NCI-H446 (cell line): Measurements from ENCODE around the gene GOLT1A.

ENCODE experiments used
- DNase-seq, 2 experiments: peaks; one replicate each; lab custom pipeline; 2025; lab: John Stamatoyannopoulos, UW

Gene GOLT1A

GRCh38 chr1:204161609-204162493 lies 51.9 kb downstream of the GOLT1A start:
- no peak for DNase-seq

- no peak for DNase-seq
Measured at GRCh38 chr1:204157962-204158361, 55.8 kb downstream of the GOLT1A start.

DNA sequence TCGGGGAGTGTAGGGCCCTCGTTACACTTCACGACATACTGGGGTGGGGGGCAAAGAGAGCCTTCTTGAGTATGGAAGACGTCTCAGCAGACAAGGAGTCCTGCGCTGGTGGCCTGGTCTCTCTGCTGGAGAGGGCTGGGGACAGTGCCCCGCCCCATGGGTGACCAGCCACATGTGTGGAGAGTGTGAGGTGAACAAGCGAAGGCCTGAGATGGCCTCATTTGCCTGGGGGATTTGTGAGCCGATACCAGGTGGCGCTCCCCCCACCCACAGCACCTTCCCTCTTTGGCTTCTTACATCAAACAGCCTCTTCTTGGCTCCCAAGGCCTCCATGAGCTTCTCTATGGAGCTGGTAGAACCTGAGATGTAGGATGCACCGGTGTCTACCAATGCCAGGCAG lies 57.9 kb downstream of the GOLT1A start:
- no peak for DNase-seq

GRCh38 chr1:204154568-204155255 lies 59.1 kb downstream of the GOLT1A start:
- no peak for DNase-seq

DNA sequence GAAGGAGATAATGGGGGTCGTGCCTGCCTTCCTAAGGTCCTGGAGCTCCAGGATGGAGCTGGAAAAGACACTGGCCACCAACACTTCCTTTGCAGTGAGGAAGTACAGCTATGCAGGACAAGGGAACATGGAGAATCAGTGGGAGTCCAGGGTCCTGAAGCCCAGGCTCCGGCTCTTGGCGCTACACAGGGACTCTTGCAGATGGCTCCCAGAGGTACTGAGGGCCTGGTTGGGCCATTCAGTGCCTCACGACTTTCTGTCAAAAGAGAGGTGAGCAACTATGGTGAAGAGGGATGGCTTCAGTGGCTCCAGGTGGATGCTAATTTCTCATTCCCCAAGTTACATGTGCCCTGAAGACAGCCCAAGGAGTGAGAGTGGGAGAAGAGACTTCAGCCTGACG lies 60.1 kb downstream of the GOLT1A start:
- DNase-seq = no peak

GRCh38 chr1:204152310-204153044 lies 61.3 kb downstream of the GOLT1A start:
- no peak for DNase-seq

GRCh38 chr1:204151552-204152309 lies 62.1 kb downstream of the GOLT1A start, which contains the start of gene ETNK2:
TSS of gene ETNK2 (minus strand) at chr1:204152044. CDS start at chr1:204151852, 192 bp downstream.
- peak in 1 of 2 experiments; percentile 72 for DNase-seq

- no peak for DNase-seq
Measured at GRCh38 chr1:204150702-204151551, 62.9 kb downstream of the GOLT1A start.

DNA sequence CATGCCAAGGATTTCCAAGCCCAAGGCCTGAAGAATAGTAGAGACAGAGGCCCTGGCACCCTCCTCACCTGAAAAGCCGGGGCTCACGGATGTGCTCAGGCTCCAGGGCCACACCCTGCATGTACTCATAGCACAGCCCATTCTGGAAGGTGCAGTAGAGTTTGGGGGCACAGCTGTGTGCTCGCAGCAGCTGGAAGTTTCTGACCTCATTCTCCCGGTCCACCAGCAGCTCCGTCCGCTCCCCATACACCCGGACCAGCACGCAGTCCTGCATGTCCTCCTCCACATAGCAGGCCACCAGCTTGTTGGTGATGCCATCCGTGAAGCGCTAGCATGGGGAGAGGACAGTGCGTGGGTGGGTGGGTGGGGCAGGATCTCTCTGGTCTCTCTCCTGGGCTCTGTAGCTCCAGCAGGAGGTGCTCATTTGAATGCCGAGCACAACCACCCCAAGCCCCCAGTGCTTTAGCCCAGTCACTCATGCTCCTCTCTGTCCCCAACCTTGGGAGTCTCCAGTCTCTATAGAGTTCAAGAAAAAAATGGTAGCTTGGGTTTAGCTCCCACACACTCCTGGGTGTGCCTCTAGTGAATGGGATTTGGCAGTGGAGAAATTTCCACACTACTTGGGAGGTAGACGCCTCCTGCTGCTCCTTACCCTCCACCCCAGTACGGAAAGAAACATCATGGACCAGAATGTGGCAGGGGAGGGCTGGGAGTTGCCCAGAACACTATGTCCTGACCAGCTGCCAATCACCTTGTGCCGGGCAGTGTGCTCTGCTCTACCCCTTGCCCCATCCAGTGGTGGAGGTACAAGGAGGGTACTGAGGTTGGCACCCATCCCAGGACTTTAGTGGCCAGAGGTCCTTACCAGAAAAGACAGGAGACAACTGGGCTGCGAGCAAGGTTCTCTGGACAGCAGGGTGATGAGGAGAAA lies 63.9 kb downstream of the GOLT1A start:
- no peak for DNase-seq

DNA sequence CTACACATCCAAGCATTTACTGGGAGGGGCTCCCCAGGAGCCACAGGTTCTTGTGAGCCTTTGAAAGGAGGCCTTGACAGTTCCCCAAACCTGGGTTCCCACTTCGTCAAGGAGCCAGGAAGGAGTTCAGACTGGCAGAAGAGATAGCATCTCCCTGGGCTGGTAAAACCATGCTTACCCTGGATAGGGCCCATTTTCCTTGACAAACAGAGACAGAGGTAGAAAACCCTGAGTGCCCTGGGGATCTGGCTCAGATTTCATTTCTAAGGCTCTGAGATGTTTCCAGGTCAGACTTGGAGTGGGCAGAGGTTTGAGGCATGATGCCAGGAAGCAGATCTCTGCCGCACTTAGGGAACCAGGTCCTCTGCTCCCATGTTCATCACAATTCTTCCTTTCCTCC lies 64.7 kb downstream of the GOLT1A start:
- DNase-seq = no peak
